ENCODE data around the gene CMTM8. TPM values are rescaled to one million over a fixed set of nuclear protein-coding genes. Genes with fewer than 3 reads are reported as not detected.

CMTM8 gene
- total RNA-seq, 2 donors from 2014 or later: 11.7 to 14.2 TPM

DNA sequence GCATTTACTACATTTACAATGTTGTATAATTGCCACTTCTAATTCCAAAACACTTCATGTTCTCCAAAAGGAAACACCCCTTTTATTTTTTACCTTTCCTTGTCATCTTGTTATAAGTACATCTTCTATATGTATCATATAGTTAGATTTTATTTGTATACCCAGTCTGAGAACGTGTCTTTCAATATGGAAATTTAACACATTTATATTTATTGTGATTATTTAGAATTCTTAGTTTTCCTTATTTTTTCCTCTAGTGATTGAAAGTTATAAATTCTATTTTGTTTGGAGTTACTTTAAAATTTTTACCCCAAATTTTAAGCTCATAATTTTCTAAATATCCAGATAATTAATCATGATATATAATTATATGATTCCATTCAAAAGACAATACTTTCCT is 15.8 kb downstream of the CMTM8 start:
- Histone ChIP-seq H3K36me3 (no peaks in the 10 kb centered on the region), H3K27me3 (no peaks in the 10 kb centered on the region), H3K4me1 (no peaks in the 10 kb centered on the region), H3K9me3 (no peaks in the 10 kb centered on the region), H3K9ac (ENCODE audit: low read depth in 2 of 2, low read length in 2 of 2) (no peak overlapping the region), H3K4me3 (no peak overlapping the region), H3K27ac (no peak overlapping the region)
- no peak for TF ChIP-seq CTCF (IDR thresholded peaks at IDR 0.05)
- intact Hi-C loops (cut with DNase I): no loop called here
- DNase-seq: no peak

DNA sequence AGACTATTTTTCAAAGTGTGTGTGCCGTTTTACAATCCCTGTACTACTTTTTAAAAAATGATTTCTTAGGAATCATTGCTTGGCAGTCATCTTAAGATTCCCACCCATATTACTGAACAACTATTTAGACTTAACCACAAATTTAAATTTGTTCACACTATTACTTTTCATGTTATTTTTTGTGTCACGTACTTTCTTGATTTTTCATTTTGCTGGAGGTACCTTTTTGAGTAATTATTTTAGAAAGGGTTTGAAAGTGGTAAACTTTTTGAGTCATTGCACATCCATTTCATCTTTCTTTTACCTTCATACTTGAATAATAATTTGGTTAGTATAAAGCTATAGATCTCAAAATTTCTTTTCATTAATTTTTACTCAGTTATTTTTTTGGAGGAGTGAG is 16.9 kb downstream of the CMTM8 start:
- no peak for DNase-seq
- no peak for TF ChIP-seq CTCF (IDR thresholded peaks at IDR 0.05)
- H3K27ac ChIP-seq: no peak overlapping the region

DNA sequence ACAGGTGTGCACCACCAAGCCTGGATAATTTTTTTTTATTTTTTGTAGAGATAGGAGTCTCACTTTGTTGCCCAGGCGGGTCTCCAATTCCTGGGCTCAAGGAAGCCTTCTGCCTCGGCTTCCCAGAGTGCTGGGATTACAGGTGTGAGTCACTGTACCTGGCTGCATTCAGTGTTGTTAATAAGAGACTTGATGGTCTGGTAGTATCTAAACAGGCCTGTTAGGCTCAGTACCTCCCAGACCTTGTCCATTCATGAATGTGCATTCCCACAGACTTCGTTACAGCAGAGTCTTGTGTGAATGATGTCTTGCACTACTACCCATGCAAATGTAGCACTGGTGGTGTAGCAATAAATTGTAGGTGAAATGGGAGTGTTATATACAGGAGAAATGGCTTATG is 17.7 kb downstream of the CMTM8 start:
- Histone ChIP-seq H3K4me3 (no peak overlapping the region), H3K27me3 (no peaks in the 10 kb centered on the region), H3K4me1 (no peaks in the 10 kb centered on the region), H3K9ac (ENCODE audit: low read depth in 2 of 2, low read length in 2 of 2) (no peak overlapping the region), H3K36me3 (no peaks in the 10 kb centered on the region), H3K9me3 (no peaks in the 10 kb centered on the region), H3K27ac (no peak overlapping the region)
- DNase-seq: no peak
- no peak for TF ChIP-seq CTCF (IDR thresholded peaks at IDR 0.05)
- intact Hi-C loops (cut with DNase I): no loop called here

More for the DNA sequence above, 16.9 kb downstream of the CMTM8 start:
- Histone ChIP-seq H3K4me1 (no peaks in the 10 kb centered on the region), H3K36me3 (no peaks in the 10 kb centered on the region), H3K9me3 (no peaks in the 10 kb centered on the region), H3K9ac (ENCODE audit: low read depth in 2 of 2, low read length in 2 of 2) (no peak overlapping the region), H3K4me3 (no peak overlapping the region), H3K27me3 (no peaks in the 10 kb centered on the region)
- intact Hi-C loops (cut with DNase I): no loop called here

DNA sequence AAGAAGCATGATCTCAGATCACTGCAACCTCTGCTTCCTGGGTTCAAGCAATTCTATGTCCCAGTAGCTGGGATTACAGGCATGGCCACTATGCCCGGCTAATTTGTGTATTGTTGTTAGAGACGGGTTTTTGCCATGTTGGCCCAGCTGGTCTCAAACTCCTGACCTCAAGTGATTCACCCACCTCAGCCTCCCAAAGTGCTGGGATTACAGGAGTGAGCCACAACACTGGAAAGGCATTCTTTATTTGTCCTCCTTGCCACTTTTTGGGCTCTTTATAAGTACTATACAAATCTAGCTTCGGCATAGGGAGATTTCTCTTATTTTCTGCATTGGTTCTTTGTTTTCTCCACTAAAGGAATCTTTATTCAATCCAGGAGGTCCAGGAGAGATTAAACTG is 18.6 kb downstream of the CMTM8 start:
- TF ChIP-seq CTCF (IDR thresholded peaks at IDR 0.05): no peak
- intact Hi-C loops (cut with DNase I): no loop called here

GRCh38 chr3:32257641-32258438 is 19.4 kb downstream of the CMTM8 start:
- Histone ChIP-seq H3K9ac (ENCODE audit: low read depth in 2 of 2, low read length in 2 of 2) (no peak overlapping the region), H3K9me3 (no peaks in the 10 kb centered on the region), H3K4me1 (no peaks in the 10 kb centered on the region), H3K27ac (no peak overlapping the region), H3K4me3 (no peak overlapping the region), H3K36me3 (no peaks in the 10 kb centered on the region), H3K27me3 (no peaks in the 10 kb centered on the region)
- DNase-seq: no peak
- intact Hi-C loops (cut with DNase I): no loop called here
- no peak for TF ChIP-seq CTCF (IDR thresholded peaks at IDR 0.05)

More for the DNA sequence above, 18.6 kb downstream of the CMTM8 start:
- no peaks in the 10 kb centered on the region for H3K36me3 ChIP-seq
- H3K9ac ChIP-seq (ENCODE audit: low read depth in 2 of 2, low read length in 2 of 2): no peak overlapping the region
- H3K9me3 ChIP-seq: no peaks in the 10 kb centered on the region
- no peaks in the 10 kb centered on the region for H3K27me3 ChIP-seq
- DNase-seq: no peak
- no peaks in the 10 kb centered on the region for H3K4me1 ChIP-seq
- H3K27ac ChIP-seq: no peak overlapping the region
- no peak overlapping the region for H3K4me3 ChIP-seq

Measured in colonic mucosa (tissue), 4 donors.